Astrocyte of the cerebellum (primary cell): ENCODE data around the gene HOXB8.

Experiments
- DNase-seq: peaks from one replicate; pipeline ENCODE4 v3.0.0-alpha.2; 2011; ENCODE audit warnings: low read depth
- H3K4me3 ChIP-seq: 2 replicates; pipeline ENCODE4 v1.5.1; 2011; ENCODE audit warnings: mild to moderate bottlenecking, low read depth, low read length, moderate library complexity
- CTCF ChIP-seq: IDR thresholded peaks from 2 replicates; pipeline ENCODE4 v1.5.1; 2012; ENCODE audit warnings: low read length, low read depth, moderate library complexity, mild to moderate bottlenecking; ENCODE audit errors: missing control alignments
- in situ Hi-C: cut with HindIII; loops from 2 replicates; pipeline ENCODE4 v1.10.0; 2017; ENCODE audit warnings: low sequenced_read_pairs

HOXB8 gene

GRCh38 chr17:48622857-48623256 is 7.8 kb upstream of the HOXB8 start:
- no peak for TF ChIP-seq CTCF
- in situ Hi-C loops, result loop anchor here (5.0 kb wide), 1 partner anchor 129 kb away; no protein-coding TSS in a partner anchor
- DNase-seq, result no peak
- no peak overlapping the region for H3K4me3 ChIP-seq

- in situ Hi-C loops, result loop anchor here (5.0 kb wide), 1 partner anchor 131 kb away; no protein-coding TSS in a partner anchor
- DNase-seq, result no peak
- no peak for TF ChIP-seq CTCF
- H3K4me3 ChIP-seq, result no peak overlapping the region
Observed at GRCh38 chr17:48621410-48622392, 6.6 kb upstream of the HOXB8 start.

GRCh38 chr17:48620461-48621139 is 5.5 kb upstream of the HOXB8 start:
- in situ Hi-C loops, result loop anchor here (5.0 kb wide), 1 partner anchor 132 kb away; no protein-coding TSS in a partner anchor
- no peak overlapping the region for H3K4me3 ChIP-seq
- no peak for TF ChIP-seq CTCF
- no peak for DNase-seq

- in situ Hi-C loops, result loop anchor here (5.0 kb wide), 1 partner anchor 132 kb away; no protein-coding TSS in a partner anchor
- no peak overlapping the region for H3K4me3 ChIP-seq
Observed at GRCh38 chr17:48619826-48620449, 4.8 kb upstream of the HOXB8 start.

GRCh38 chr17:48618256-48618896 is 3.3 kb upstream of the HOXB8 start:
- in situ Hi-C loops, result no loop called here
- peak; percentile 68 for DNase-seq
- peak; percentile 95 for TF ChIP-seq CTCF
- no peak overlapping the region for H3K4me3 ChIP-seq

More at GRCh38 chr17:48619826-48620449, 4.8 kb upstream of the HOXB8 start:
- TF ChIP-seq CTCF, result no peak
- DNase-seq, result no peak
